ENCODE measurements around the gene AIP. TPM values are rescaled to one million over a fixed set of nuclear protein-coding genes. Genes with fewer than 3 reads are reported as not detected.

The AIP gene
- total RNA-seq, 2 experiments from 2014 or later: 142 to 144 TPM

DNA sequence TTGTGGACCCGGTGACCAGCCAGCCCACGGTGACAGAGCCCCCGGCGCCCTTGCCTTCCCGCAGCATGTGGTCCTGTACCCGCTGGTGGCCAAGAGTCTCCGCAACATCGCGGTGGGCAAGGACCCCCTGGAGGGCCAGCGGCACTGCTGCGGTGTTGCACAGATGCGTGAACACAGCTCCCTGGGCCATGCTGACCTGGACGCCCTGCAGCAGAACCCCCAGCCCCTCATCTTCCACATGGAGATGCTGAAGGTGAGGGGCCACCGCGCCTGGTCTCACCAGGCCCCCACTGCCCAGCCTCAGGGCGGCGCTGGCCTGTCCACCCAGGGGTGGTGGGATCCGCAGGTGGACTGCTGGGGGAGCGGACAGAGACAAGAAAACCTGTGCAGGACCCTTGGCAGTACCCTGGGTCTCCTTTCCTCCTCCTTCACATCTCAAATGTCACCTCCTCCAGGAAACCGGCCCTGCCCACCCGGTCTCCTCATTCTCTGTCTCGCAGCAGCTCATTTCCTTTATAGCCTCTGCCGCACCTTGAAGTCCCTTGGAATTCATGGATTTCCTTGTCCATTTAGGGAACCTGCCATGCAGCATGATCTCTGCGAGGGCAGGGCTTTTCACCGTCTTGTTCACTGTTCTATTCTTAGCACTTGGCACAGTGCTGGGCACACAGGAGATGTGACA, 6.5 kb downstream of the AIP start:
- intact Hi-C loops (cut with DNase I, micrococcal nuclease): loop anchor here (5.0 to 10.0 kb wide), 4 partner anchors 87 to 855 kb away; partner anchors contain the start of genes ANKRD13D (in 1 of the 2), PPP1CA (in 1 of the 2), RBM4 (in 1 of the 2) and TBC1D10C (in 1 of the 2)
- ChIA-PET CTCF (interaction anchor here (0.9 kb wide), 1 partner anchor 80 kb away, joined by 3 read pairs; no protein-coding TSS in a partner anchor), POLR2A (no interaction called here)
- peaks cover 2% of the 10 kb centered on the region for H3K9me3 Mint-ChIP-seq (ENCODE audit: low read depth)
- H3K4me1 Mint-ChIP-seq: peaks cover 55% of the 10 kb centered on the region
- peak overlapping the region; percentile 100 for H3K27ac Mint-ChIP-seq
- H3K4me3 Mint-ChIP-seq: peak overlapping the region; percentile 86
- DNase-seq (no peak), ATAC-seq (no peak)
- peaks cover 59% of the 10 kb centered on the region for H3K36me3 Mint-ChIP-seq (ENCODE audit: low read depth)
- no peaks in the 10 kb centered on the region for H3K27me3 Mint-ChIP-seq

DNA sequence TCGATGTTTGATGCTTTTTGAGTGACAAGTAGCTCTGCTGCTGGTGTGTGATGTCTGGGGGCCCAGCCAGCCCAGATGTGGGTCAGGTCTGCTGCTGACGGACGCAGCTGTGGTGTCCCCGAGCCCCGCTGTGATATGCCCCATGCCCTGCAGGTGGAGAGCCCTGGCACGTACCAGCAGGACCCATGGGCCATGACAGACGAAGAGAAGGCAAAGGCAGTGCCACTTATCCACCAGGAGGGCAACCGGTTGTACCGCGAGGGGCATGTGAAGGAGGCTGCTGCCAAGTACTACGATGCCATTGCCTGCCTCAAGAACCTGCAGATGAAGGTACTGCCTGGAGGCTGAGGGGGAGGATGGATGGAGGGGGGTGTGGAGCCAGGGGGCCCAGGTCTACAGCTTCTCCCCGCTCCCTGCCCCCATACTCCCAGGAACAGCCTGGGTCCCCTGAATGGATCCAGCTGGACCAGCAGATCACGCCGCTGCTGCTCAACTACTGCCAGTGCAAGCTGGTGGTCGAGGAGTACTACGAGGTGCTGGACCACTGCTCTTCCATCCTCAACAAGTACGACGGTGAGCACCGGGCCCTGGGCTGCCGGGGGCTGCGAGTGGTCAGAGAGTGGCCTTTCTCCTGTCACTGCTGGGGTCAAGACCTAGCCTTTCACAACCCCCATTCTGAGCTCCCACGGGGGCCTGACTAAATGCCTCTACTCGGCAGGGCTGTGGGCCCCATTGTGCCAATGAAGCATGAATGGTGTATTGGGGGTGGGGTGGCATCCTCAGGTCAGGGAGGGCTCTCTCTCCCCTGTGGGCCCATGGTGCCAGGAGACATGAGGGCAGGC, 7.3 kb downstream of the AIP start:
- H3K27me3 Mint-ChIP-seq: no peaks in the 10 kb centered on the region
- ATAC-seq (no peak), DNase-seq (no peak)
- CTCF ChIA-PET: interaction anchor here (0.9 kb wide), 1 partner anchor 81 kb away, joined by 3 read pairs; no protein-coding TSS in a partner anchor
- H3K36me3 Mint-ChIP-seq (ENCODE audit: low read depth): peaks cover 51% of the 10 kb centered on the region
- POLR2A ChIA-PET: interaction anchor here (0.6 kb wide), 1 partner anchor 1220 kb away, joined by 4 read pairs; no protein-coding TSS in a partner anchor
- no peak overlapping the region for H3K4me3 Mint-ChIP-seq
- peak overlapping the region; percentile 88 for H3K27ac Mint-ChIP-seq
- intact Hi-C loops (cut with DNase I, micrococcal nuclease): loop anchor here (5.0 to 10.0 kb wide), 4 partner anchors 88 to 855 kb away; partner anchors contain the start of genes ANKRD13D (in 1 of the 2), PPP1CA (in 1 of the 2), RBM4 (in 1 of the 2) and TBC1D10C (in 1 of the 2)
- H3K9me3 Mint-ChIP-seq (ENCODE audit: low read depth): peaks cover 2% of the 10 kb centered on the region
- H3K4me1 Mint-ChIP-seq: peaks cover 48% of the 10 kb centered on the region

DNA sequence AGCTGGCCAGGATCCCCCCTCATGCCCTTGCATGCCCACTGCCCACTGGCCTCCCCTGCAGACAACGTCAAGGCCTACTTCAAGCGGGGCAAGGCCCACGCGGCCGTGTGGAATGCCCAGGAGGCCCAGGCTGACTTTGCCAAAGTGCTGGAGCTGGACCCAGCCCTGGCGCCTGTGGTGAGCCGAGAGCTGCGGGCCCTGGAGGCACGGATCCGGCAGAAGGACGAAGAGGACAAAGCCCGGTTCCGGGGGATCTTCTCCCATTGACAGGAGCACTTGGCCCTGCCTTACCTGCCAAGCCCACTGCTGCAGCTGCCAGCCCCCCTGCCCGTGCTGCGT, 7.9 kb downstream of the AIP start:
- Mint-ChIP-seq H3K27me3 (no peaks in the 10 kb centered on the region), H3K4me3 (no peak overlapping the region), H3K27ac (peak overlapping the region; percentile 76), H3K36me3 (ENCODE audit: low read depth) (peaks cover 49% of the 10 kb centered on the region), H3K9me3 (ENCODE audit: low read depth) (peaks cover 2% of the 10 kb centered on the region), H3K4me1 (peaks cover 42% of the 10 kb centered on the region)
- intact Hi-C loops (cut with DNase I, micrococcal nuclease): no loop called here
- ATAC-seq: no peak
- no peak for DNase-seq
- ChIA-PET POLR2A (interaction anchor here (0.6 kb wide), 1 partner anchor 1221 kb away, joined by 4 read pairs; no protein-coding TSS in a partner anchor), CTCF (no interaction called here)

DNA sequence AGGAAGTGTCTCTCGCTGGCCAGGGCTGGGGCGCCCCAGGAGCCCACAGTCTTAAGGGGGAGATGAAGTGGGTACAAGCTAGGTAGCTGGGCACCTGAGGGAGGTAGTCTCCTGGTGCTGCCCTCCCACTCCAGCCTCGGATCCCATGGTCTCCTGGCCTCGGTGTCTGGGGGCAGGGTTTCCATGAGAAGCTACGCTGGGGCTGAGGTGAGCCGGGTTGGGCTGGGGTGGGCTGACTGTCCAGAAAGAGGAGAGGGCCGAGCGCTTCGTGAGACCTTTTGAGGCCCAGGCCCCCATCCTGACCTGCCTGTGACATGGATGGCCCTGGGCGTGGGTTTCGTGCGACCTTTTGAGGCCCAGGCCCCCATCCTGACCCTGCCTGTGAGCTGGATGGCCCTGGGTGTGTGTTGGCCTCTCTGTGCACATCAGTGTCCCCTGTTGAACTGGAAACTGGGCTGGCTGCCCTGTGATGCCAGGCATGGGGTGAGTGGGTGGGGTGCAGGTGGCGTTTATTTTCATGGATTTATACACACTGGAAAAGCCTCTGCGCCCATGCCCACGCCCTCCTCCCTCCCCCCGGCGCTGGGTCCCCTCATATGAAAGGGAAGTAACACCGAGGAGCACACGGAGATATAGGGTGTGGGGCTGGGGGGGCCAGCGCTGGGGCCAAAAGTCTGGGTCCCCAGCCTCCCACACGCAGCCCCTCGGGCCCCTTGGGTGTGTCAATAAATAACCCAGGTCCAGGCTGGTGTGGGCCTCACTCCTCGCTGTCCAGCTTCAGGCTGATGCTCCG, 8.6 kb downstream of the AIP start:
- H3K27me3 Mint-ChIP-seq: no peaks in the 10 kb centered on the region
- H3K4me1 Mint-ChIP-seq: peaks cover 35% of the 10 kb centered on the region
- no peak for ATAC-seq
- peaks cover 2% of the 10 kb centered on the region for H3K9me3 Mint-ChIP-seq (ENCODE audit: low read depth)
- ChIA-PET POLR2A (interaction anchor here (0.7 kb wide), 1 partner anchor 14 kb away, joined by 3 read pairs; the partner anchor contains the start of gene PITPNM1), CTCF (interaction anchor here (0.6 kb wide), 1 partner anchor 109 kb away, joined by 4 read pairs; no protein-coding TSS in a partner anchor)
- H3K36me3 Mint-ChIP-seq (ENCODE audit: low read depth): peaks cover 42% of the 10 kb centered on the region
- DNase-seq: no peak
- peak overlapping the region; percentile 76 for H3K27ac Mint-ChIP-seq
- no peak overlapping the region for H3K4me3 Mint-ChIP-seq
- intact Hi-C loops (cut with DNase I, micrococcal nuclease): no loop called here

DNA sequence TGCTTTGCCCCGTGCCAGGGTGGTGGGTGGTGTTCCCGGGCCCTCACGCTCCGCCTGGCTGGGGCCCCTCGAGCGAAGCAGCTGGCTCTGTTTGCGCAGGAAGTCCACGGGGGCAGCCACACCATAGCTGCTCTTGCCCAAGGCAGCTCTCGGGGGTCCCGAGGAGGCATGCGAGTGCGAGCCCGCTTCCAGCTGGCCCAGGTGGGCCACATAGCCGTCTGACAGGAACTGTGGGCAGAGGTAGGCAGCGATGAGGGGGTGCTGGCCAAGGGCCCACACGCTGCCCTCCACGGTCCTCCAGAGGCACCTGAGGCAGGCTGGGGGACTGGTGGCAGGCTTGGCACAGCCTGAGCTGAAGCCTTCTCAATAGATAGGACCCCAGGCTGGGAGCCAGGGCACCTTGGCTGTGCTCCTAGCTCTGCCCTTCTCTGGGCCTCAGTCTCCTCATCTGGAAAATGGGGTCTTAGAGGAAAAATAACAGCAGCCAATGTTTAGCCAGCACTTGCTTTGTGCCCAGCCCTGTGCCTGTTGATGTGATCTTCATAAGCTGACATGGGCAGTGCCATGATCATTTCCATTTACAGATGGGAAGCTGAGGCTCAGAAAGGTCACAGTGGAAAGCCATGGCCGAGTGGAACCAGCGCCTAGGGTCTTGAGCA, 9.4 kb downstream of the AIP start:
- DNase-seq: no peak
- Mint-ChIP-seq H3K27ac (no peak overlapping the region), H3K4me1 (peaks cover 27% of the 10 kb centered on the region), H3K36me3 (ENCODE audit: low read depth) (peaks cover 41% of the 10 kb centered on the region), H3K27me3 (no peaks in the 10 kb centered on the region), H3K9me3 (ENCODE audit: low read depth) (peaks cover 2% of the 10 kb centered on the region), H3K4me3 (no peak overlapping the region)
- intact Hi-C loops (cut with DNase I, micrococcal nuclease): no loop called here
- ATAC-seq: no peak
- CTCF ChIA-PET: interaction anchor here (0.6 to 1.0 kb wide), 3 partner anchors 9 to 109 kb away, joined by 3 to 4 read pairs (median 3); partner anchors contain the start of gene AIP
- POLR2A ChIA-PET: interaction anchor here (0.7 kb wide), 1 partner anchor 13 kb away, joined by 3 read pairs; the partner anchor contains the start of gene PITPNM1

DNA sequence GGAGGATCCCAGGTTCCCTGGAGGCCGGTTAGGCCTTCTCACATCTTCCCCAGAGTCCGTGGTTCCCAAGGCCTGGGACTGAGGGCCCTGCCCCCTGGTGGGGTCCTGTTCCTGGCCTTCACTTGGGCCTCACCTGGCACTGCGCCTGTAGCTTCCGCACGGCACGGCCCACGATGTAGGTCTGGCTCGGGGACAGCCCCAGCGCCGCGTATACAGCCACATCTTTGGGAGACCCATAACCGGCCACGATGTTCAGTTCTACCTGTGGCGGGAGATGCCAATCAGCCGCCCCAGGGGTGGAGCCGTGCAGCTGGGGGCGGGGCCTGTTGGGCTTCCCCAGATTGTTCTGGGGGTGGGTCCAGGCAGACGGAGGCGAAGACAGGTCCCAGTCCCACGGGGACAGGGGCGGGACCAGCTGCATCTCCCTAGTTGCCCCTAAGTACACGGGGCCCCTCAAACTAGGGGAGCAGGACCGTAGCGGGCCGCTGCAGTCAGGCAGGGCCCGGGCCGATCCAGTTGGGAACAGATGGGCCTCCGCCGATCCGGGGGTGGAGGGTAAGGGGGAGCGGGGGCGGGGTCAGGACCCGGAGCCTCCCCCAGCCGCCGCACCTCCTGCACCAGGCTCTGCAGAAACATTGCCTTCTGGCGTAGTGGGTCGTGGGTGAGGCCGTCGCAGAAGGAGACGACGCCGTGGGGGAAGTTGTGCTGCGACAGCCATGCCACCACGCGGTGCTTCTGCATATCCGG, 10.1 kb downstream of the AIP start:
- DNase-seq: peak; percentile 65
- CTCF ChIA-PET: interaction anchor here (0.7 to 1.0 kb wide), 2 partner anchors 10 to 14 kb away, joined by 3 read pairs; partner anchors contain the start of gene AIP
- Mint-ChIP-seq H3K27me3 (no peaks in the 10 kb centered on the region), H3K9me3 (ENCODE audit: low read depth) (no peaks in the 10 kb centered on the region), H3K4me1 (peaks cover 20% of the 10 kb centered on the region), H3K27ac (no peak overlapping the region), H3K4me3 (no peak overlapping the region), H3K36me3 (ENCODE audit: low read depth) (peaks cover 37% of the 10 kb centered on the region)
- ATAC-seq: peak; percentile 21
- POLR2A ChIA-PET: no interaction called here
- intact Hi-C loops (cut with DNase I, micrococcal nuclease): no loop called here

DNA sequence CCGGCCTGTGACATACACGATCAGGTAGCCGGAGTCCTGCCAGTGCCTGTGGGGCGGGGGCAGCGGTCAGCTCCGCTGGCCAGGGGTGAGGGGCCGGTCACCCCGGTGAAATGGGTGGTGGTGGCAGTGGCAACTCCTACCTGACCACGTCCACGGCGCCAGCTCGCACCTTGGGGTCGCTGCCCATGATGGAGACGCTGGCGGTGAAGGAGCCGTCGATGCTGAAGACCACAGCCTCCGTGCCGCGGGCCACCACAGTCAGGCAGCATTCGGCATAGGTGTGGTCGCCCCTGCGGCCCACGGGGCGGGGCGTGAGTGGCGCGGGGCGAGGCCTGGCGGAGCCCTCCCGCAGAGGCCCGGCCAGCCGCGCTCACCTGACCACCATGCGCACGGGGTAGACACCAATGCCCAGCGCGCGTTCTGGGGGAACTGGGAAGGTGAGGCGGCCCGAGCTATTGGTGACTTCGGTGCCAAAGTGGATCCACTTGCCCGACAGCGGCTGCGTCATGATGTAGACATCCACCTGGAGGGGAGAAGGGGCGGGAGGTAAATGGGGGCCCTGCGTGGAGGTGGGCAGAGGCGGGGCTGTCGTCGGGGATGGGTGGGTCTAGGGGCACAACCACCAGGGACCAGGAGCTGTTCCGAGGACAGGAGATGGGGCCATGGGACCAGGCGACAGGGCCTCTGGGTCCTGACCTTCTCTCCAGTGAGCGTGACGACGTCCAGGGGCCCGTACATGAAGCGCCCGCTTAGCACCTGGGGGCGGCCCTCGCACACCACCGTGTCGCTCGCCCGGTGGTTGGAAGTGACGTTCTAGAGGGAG, 10.9 kb downstream of the AIP start:
- Mint-ChIP-seq H3K4me1 (peaks cover 12% of the 10 kb centered on the region), H3K9me3 (ENCODE audit: low read depth) (no peaks in the 10 kb centered on the region)
- CTCF ChIA-PET: no interaction called here

DNA sequence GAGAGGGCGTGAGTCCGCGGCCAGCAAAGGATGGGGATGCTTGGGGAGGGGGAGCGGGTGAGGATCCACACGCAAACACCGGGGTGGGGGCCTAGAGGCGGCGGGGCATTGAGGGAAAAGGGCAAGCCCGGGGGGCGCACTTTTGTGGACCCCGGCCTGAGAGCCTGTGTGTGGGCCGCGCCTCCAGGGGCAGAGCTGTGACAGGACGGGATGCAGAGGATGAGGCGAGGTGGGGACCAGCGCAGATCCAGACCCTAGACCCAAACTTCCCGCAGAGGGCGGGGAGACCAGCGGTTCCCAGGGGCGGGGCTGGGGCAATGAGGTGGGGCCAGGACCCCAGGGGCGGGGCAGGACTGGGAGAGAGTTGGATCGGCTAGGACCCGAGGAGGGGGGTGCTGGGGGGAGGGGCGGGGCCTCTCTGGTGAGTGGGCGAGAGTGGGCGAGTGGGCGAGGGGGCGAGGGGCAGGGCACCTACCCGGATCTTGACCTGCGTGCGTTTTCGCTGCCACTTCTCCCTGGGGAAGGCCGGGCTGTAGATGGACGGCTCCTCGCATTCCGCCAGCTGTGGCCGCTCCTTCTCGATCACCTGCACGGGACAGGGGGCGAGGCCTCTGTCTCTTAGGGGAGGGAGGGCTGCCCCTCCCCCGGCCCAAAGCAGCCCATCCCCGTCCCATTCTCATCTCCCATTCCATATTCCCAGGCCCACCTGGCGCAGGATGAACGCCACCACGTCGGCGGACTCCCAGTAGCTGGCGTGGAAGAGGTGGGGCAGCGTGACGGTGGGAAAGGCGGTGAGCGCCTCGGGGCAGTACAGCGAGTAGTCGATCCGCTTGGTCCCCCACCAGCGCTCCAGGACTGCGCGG, 11.8 kb downstream of the AIP start:
- H3K27me3 Mint-ChIP-seq: no peaks in the 10 kb centered on the region
- H3K36me3 Mint-ChIP-seq (ENCODE audit: low read depth): peaks cover 26% of the 10 kb centered on the region
- H3K9me3 Mint-ChIP-seq (ENCODE audit: low read depth): no peaks in the 10 kb centered on the region
- intact Hi-C loops (cut with DNase I, micrococcal nuclease): no loop called here
- peaks cover 6% of the 10 kb centered on the region for H3K4me1 Mint-ChIP-seq
- no peak for DNase-seq
- POLR2A ChIA-PET: no interaction called here
- CTCF ChIA-PET: no interaction called here
- no peak for ATAC-seq
- no peak overlapping the region for H3K27ac Mint-ChIP-seq
- no peak overlapping the region for H3K4me3 Mint-ChIP-seq

More for the DNA sequence above, 10.9 kb downstream of the AIP start:
- ATAC-seq (no peak), DNase-seq (no peak)
- H3K4me3 Mint-ChIP-seq: no peak overlapping the region
- no peak overlapping the region for H3K27ac Mint-ChIP-seq
- POLR2A ChIA-PET: no interaction called here
- intact Hi-C loops (cut with DNase I, micrococcal nuclease): no loop called here
- H3K36me3 Mint-ChIP-seq (ENCODE audit: low read depth): peaks cover 29% of the 10 kb centered on the region
- H3K27me3 Mint-ChIP-seq: no peaks in the 10 kb centered on the region
